ENCODE results near the gene WNT5A.

Gene WNT5A

GRCh38 chr3:55477306-55478303 is 9.5 kb downstream of the WNT5A start:
- H3K27ac ChIP-seq = no peak overlapping the region
- TF ChIP-seq CTCF (conservative IDR thresholded peaks at IDR 0.05) = no peak

GRCh38 chr3:55476515-55476914 is 10.6 kb downstream of the WNT5A start:
- no peak for TF ChIP-seq CTCF (conservative IDR thresholded peaks at IDR 0.05)
- H3K27ac ChIP-seq = no peak overlapping the region

- TF ChIP-seq CTCF (conservative IDR thresholded peaks at IDR 0.05) = no peak
Observed at GRCh38 chr3:55474213-55474632, 12.9 kb downstream of the WNT5A start.

GRCh38 chr3:55473788-55474187 is 13.3 kb downstream of the WNT5A start:
- TF ChIP-seq CTCF (conservative IDR thresholded peaks at IDR 0.05) = no peak
- no peak overlapping the region for H3K27ac ChIP-seq

More at GRCh38 chr3:55474213-55474632, 12.9 kb downstream of the WNT5A start:
- H3K27ac ChIP-seq = no peak overlapping the region

GRCh38 chr3:55471522-55472280 is 15.4 kb downstream of the WNT5A start:
- no peak for TF ChIP-seq CTCF (conservative IDR thresholded peaks at IDR 0.05)
- no peak overlapping the region for H3K27ac ChIP-seq

- H3K27ac ChIP-seq = no peak overlapping the region
- no peak for TF ChIP-seq CTCF (conservative IDR thresholded peaks at IDR 0.05)
Observed at GRCh38 chr3:55471084-55471483, 16.0 kb downstream of the WNT5A start.

GRCh38 chr3:55469957-55470526 is 17.1 kb downstream of the WNT5A start:
- H3K27ac ChIP-seq = no peak overlapping the region
- no peak for TF ChIP-seq CTCF (conservative IDR thresholded peaks at IDR 0.05)
